ENCODE results near the gene SORCS2. TPM values are rescaled to one million over a fixed set of nuclear protein-coding genes. Genes with fewer than 3 reads are reported as not detected.

The SORCS2 gene
- total RNA-seq, 6 donors from 2014 or later: 2.2 to 28.3 (median 7.2) TPM

DNA sequence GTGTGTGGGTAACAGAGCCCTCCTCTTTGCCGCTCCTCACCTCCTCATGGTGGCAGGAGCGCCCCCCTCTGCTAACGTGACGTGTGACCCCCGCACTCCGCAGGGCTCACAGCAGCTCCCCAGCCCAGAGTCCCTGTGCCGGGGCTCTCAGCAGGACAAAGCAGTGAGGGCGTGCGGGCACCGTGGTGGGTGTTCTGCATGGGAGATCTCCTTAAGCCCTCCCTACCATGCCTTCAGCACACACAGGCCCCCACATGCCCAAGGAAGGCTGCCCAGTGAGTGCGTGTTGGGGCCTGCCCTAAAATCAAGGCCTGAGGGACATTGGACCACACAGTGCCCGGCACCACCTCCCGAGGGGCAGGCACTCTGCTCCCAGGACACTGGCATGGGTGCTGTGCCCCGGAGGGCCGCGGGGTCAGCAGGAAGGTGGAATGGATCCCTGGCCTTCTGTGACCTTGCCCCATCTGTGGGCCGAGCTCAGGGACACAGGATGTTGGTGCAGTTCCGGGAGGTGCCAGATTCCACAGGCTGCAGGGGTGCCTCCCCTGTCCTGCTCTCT, 232.3 kb downstream of the SORCS2 start:
- DNase-seq: peak in 1 of 2 donors; percentile 15
- H3K36me3 ChIP-seq: no peaks in the 10 kb centered on the region
- 81% methylated on average over 18 of the region's 18 CpGs; no CpG with 5 or more reads in 1 of the 2 donors for WGBS, 2 donors
- H3K4me3 ChIP-seq: no peak overlapping the region
- peaks cover 0 to 8% (median 0%) of the 10 kb centered on the region in 4 donors for H3K4me1 ChIP-seq
- ATAC-seq (ENCODE audit: low FRiP score in 2 of 2): no peak
- TF ChIP-seq CTCF (IDR thresholded peaks at IDR 0.05) (no peak), EP300 (IDR thresholded peaks at IDR 0.05) (no peak), POLR2AphosphoS5 (IDR thresholded peaks at IDR 0.05) (no peak), POLR2A (IDR thresholded peaks at IDR 0.05) (no peak)
- no peaks in the 10 kb centered on the region for H3K27me3 ChIP-seq
- H3K27ac ChIP-seq: no peak overlapping the region
- H3K9me3 ChIP-seq: no peaks in the 10 kb centered on the region

DNA sequence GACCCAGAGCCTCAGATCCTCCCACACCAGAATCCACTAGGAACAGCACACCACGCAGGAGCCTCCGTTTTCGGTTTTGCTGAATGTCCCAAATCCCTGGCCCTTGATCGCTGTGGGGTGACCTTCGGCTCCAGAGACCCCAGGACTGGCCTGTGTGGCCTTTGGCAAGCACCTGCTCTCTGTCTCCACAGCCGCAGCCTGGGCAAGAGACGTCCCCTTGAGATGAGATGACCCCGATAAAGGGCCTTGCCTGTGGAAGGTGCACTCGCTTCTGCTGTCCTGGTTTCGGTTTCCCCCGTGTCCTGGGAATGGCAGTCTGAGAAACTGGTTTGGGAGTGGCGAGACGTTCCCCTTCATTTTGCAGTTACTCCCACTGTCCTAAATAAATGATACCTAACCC, 232.8 kb downstream of the SORCS2 start:
- Histone ChIP-seq H3K27ac (no peak overlapping the region), H3K36me3 (no peaks in the 10 kb centered on the region), H3K4me1 (peaks cover 0 to 8% (median 0%) of the 10 kb centered on the region in 4 donors), H3K4me3 (no peak overlapping the region), H3K9me3 (no peaks in the 10 kb centered on the region), H3K27me3 (no peaks in the 10 kb centered on the region)
- TF ChIP-seq CTCF (IDR thresholded peaks at IDR 0.05) (no peak), POLR2AphosphoS5 (IDR thresholded peaks at IDR 0.05) (no peak), EP300 (IDR thresholded peaks at IDR 0.05) (no peak)
- DNase-seq: peak in 1 of 2 donors; percentile 10
- no peak for ATAC-seq (ENCODE audit: low FRiP score in 2 of 2)
- 83 to 88% methylated on average over 10 to 13 of the region's 13 CpGs for WGBS, 2 donors

DNA sequence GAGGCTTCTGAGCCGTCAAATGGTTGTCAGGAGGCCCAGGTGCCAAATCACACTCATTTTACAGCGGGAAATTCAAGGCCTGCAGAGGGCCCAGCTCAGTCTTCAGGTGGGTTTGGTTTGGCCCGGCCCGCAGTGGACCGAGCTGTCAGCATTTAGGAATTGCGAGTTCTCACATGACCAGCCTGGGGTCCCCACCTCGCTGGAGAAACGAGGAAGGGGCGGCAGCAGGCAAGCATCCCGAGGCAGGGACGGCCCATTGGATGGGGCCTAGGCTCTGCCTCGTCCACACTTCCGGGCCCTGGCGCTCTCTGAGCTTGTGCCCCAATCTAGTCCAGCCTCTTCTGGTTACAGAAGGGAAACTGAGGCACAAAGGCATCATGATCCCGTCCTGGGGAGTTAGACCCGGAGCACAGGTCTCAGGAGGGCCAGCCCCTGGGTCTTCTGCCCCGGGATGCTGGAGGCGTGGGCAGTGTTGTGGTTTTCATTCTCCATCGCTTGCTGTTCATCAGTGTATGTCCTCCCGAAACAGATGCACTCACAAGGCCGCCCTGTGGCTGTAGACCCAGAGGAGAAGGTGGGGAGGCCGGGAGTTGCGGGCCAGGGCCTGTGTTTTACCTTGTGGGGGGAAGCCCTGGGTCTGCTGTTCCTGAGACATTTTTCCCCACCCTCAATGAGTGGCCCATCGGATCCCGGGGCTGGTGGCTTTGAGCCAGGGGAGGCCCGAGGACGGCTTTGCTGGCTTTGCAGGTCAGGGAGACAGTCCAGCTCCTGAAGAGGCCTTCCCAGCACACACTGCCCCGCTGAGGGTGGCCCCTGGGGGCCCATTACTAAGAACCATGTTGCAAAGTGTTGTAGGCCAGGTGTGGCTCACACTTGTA, 233.5 kb downstream of the SORCS2 start:
- peaks cover 0 to under 1% (median 0%) of the 10 kb centered on the region in 4 donors for H3K4me1 ChIP-seq
- no peak overlapping the region for H3K4me3 ChIP-seq
- DNase-seq (peak in 1 of 2 donors; percentile 18), ATAC-seq (ENCODE audit: low FRiP score in 2 of 2) (no peak)
- no peak overlapping the region for H3K27ac ChIP-seq
- H3K27me3 ChIP-seq: no peaks in the 10 kb centered on the region
- no peaks in the 10 kb centered on the region for H3K9me3 ChIP-seq
- H3K36me3 ChIP-seq: no peaks in the 10 kb centered on the region
- 80 to 83% methylated on average over 8 to 28 of the region's 28 CpGs for WGBS, 2 donors
- TF ChIP-seq EP300 (IDR thresholded peaks at IDR 0.05) (no peak), POLR2AphosphoS5 (IDR thresholded peaks at IDR 0.05) (no peak), POLR2A (IDR thresholded peaks at IDR 0.05) (no peak), CTCF (IDR thresholded peaks at IDR 0.05) (no peak)

DNA sequence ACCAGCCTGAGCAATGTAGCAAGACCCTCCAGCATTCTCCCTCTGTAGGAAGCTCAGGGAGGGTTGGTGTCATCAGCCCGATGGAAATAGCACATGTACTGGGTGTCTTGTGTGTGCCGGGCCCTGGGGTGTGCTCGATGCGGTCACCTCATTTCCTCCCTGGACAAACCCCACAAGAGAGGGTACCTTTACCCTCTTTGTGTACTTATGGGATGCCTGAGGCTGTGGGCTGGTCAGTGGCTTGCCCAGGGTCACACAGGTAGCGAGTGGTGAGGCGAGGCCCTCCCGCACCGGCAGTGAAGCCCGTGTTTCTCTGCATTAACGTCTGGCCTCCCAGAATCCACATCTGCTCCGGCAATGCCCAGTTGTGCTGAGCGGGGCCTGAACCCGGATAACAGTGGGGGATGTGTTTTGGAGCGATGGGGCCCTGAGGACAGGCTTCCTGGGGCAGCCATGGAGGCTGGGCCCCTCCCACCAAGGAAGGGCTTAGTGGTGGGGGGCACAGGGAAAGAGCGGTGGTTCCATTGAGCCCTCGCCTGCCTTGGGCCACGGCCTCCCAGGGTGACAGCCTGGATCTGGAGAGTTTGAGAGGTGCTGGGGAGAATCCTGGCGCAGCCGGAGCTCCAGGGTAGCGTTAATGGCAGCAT, 234.3 kb downstream of the SORCS2 start:
- ATAC-seq (ENCODE audit: low FRiP score in 2 of 2): no peak
- H3K9me3 ChIP-seq: no peaks in the 10 kb centered on the region
- H3K27me3 ChIP-seq: no peaks in the 10 kb centered on the region
- no peak for TF ChIP-seq POLR2A (IDR thresholded peaks at IDR 0.05)
- TF ChIP-seq POLR2AphosphoS5 (IDR thresholded peaks at IDR 0.05): no peak
- TF ChIP-seq EP300 (IDR thresholded peaks at IDR 0.05): no peak
- no peak for TF ChIP-seq CTCF (IDR thresholded peaks at IDR 0.05)
- WGBS, 2 donors: 88 to 90% methylated on average over 20 of the region's 20 CpGs
- no peak overlapping the region for H3K4me3 ChIP-seq
- H3K27ac ChIP-seq: no peak overlapping the region
- peak in 1 of 2 donors; percentile 12 for DNase-seq
- H3K4me1 ChIP-seq: peaks cover 0 to 1% (median 0%) of the 10 kb centered on the region in 4 donors
- H3K36me3 ChIP-seq: no peaks in the 10 kb centered on the region
